Stimulated activated CD4-positive, alpha-beta T cell treated with anti-CD3 and anti-CD28 coated beads, Interleukin-4, amount 100 ng/mL, for 1 hour (primary cell): Measurements from ENCODE around the gene XAB2.

ENCODE experiments used
- DNase-seq: peaks from one replicate; pipeline ENCODE4 v3.0.0-alpha.2; 2020

XAB2 gene

GRCh38 chr19:7632340-7633203 is 3.2 kb upstream of the XAB2 start:
- no peak for DNase-seq

GRCh38 chr19:7631577-7631976 is 2.2 kb upstream of the XAB2 start:
- DNase-seq: no peak

GRCh38 chr19:7628589-7629311 is 595 bp downstream of the XAB2 start:
- DNase-seq: no peak

- DNase-seq: no peak
Measured at GRCh38 chr19:7627166-7627565, 2.2 kb downstream of the XAB2 start.

- no peak for DNase-seq
Measured at GRCh38 chr19:7625763-7626372, 3.5 kb downstream of the XAB2 start.

- DNase-seq: no peak
Measured at GRCh38 chr19:7624810-7625209, 4.5 kb downstream of the XAB2 start.

- no peak for DNase-seq
Measured at GRCh38 chr19:7623725-7624603, 5.4 kb downstream of the XAB2 start.

GRCh38 chr19:7622933-7623685 is 6.2 kb downstream of the XAB2 start:
- no peak for DNase-seq

- no peak for DNase-seq
Measured at GRCh38 chr19:7620442-7621412, 8.6 kb downstream of the XAB2 start.

- no peak for DNase-seq
Measured at GRCh38 chr19:7619671-7620441, 9.5 kb downstream of the XAB2 start.

GRCh38 chr19:7618771-7619510 is 10.4 kb downstream of the XAB2 start:
- no peak for DNase-seq

GRCh38 chr19:7618348-7618747 is 11.0 kb downstream of the XAB2 start:
- no peak for DNase-seq

GRCh38 chr19:7617735-7618134 is 11.6 kb downstream of the XAB2 start:
- DNase-seq: no peak

GRCh38 chr19:7617172-7617571 is 12.2 kb downstream of the XAB2 start:
- DNase-seq: no peak

- no peak for DNase-seq
Measured at GRCh38 chr19:7614859-7615741, 14.2 kb downstream of the XAB2 start.

GRCh38 chr19:7612282-7613274 is 16.8 kb downstream of the XAB2 start:
- DNase-seq: no peak
